GM19351 (cell line): ENCODE measurements around the gene CD96.
A peak's percentile ranks its signal among the peaks of the same experiment; 100 is the strongest.
"Not testable (repeated sequence)": the region's sequence is repeated elsewhere in the genome, so short reads cannot be mapped to it uniquely, and the experiment has no call there.

Source experiments
- ATAC-seq: cut with Tn5 transposase; IDR thresholded peaks from one replicate; pipeline ENCODE4 v1.9.1; 2021; ENCODE audit warnings: mild to moderate bottlenecking, moderate library complexity; ENCODE audit not compliant: unreplicated experiment

Gene CD96, protein sequence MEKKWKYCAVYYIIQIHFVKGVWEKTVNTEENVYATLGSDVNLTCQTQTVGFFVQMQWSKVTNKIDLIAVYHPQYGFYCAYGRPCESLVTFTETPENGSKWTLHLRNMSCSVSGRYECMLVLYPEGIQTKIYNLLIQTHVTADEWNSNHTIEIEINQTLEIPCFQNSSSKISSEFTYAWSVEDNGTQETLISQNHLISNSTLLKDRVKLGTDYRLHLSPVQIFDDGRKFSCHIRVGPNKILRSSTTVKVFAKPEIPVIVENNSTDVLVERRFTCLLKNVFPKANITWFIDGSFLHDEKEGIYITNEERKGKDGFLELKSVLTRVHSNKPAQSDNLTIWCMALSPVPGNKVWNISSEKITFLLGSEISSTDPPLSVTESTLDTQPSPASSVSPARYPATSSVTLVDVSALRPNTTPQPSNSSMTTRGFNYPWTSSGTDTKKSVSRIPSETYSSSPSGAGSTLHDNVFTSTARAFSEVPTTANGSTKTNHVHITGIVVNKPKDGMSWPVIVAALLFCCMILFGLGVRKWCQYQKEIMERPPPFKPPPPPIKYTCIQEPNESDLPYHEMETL

GRCh38 chr3:111541911-111542483 is at the start of gene CD96:
Gene CD96 (plus strand): TSS chr3:111542197. CDS start chr3:111542249, 52 bp downstream.
- peak; percentile 39 for ATAC-seq

- no peak for ATAC-seq
Observed at GRCh38 chr3:111493276-111493675, 48.7 kb upstream of the CD96 start.

- no peak for ATAC-seq
Observed at GRCh38 chr3:111496894-111497559, 45.0 kb upstream of the CD96 start.

GRCh38 chr3:111498022-111498421 is 44.0 kb upstream of the CD96 start:
- no peak for ATAC-seq

DNA sequence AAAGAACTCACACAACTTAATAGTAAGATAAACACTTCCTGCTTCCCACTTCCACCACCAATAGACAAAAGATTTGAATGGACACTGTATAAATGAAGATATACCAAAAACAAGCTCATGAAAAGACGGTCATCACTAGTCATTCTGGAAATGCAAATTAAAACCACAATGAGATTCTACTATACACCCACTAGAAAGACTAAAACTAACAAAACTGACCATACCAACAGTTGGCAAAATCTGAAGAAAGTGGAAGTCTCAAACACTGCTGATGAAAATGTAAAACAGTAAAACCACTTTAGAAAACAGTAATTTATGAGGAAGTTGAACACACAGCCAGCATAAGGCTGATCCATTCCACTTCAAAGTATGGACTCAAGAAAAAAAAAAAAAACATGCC is 35.6 kb upstream of the CD96 start:
- ATAC-seq: peak; percentile 91

GRCh38 chr3:111509308-111509707 is 32.7 kb upstream of the CD96 start:
- ATAC-seq: no peak

GRCh38 chr3:111517801-111518200 is 24.2 kb upstream of the CD96 start:
- no peak for ATAC-seq

DNA sequence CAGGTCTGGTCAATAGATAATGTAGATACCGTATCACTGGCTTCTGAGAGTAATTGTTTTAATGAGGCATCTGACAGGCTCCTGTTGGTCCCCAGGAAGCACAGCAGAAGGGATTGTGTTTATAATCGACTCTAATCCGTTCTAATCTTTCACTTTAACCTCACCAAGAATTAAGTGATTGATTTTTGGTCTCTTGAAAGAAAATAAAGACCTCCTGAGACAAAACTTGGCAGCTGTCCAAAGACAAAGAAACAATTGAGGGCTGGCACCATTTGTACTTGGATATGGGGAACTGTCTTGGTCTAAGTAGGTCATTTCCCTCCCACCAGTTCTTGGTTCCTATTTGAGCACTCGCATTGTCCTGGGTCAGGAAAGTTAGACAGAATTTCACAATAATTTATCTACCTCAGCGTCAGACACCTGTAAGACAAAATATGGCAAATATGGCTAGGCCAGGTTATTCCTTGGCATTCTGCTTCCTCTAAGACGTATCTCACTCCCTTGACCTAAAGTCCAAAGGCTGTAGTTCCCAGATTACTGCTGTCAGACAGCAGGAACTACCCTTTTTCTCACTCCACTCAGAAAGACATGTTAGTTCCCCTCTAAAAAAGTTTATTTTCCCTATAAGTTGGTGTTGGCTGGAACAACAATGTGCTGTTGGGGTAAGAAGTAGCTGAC is 22.7 kb upstream of the CD96 start:
- no peak for ATAC-seq

- ATAC-seq: no peak
Observed at GRCh38 chr3:111521891-111522290, 20.1 kb upstream of the CD96 start.

DNA sequence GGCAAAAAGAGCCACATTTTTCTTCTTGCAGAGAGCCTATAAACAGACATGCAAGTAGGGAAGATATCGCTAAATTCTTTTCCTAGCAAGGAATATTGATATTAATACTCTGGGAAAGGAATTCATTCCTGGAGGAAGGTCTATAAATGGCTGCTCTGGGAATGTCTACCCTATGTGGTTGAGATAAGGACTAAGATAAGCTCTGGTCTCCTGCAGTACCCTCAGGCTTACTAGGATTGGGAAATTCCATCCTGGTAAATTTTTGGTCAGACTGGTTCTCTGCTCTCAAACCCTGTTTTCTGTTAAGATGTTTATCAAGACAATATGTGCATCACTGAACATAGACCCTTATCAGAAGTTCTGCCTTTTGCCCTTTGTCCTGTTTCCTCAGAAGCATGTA is 17.5 kb upstream of the CD96 start:
- not testable (repeated sequence) for ATAC-seq

- no peak for ATAC-seq
Observed at GRCh38 chr3:111531446-111531845, 10.6 kb upstream of the CD96 start.

- ATAC-seq: no peak
Observed at GRCh38 chr3:111534701-111535100, 7.3 kb upstream of the CD96 start.

GRCh38 chr3:111538111-111538510 is 3.9 kb upstream of the CD96 start:
- no peak for ATAC-seq

GRCh38 chr3:111538681-111539083 is 3.3 kb upstream of the CD96 start:
- ATAC-seq: peak; percentile 26

DNA sequence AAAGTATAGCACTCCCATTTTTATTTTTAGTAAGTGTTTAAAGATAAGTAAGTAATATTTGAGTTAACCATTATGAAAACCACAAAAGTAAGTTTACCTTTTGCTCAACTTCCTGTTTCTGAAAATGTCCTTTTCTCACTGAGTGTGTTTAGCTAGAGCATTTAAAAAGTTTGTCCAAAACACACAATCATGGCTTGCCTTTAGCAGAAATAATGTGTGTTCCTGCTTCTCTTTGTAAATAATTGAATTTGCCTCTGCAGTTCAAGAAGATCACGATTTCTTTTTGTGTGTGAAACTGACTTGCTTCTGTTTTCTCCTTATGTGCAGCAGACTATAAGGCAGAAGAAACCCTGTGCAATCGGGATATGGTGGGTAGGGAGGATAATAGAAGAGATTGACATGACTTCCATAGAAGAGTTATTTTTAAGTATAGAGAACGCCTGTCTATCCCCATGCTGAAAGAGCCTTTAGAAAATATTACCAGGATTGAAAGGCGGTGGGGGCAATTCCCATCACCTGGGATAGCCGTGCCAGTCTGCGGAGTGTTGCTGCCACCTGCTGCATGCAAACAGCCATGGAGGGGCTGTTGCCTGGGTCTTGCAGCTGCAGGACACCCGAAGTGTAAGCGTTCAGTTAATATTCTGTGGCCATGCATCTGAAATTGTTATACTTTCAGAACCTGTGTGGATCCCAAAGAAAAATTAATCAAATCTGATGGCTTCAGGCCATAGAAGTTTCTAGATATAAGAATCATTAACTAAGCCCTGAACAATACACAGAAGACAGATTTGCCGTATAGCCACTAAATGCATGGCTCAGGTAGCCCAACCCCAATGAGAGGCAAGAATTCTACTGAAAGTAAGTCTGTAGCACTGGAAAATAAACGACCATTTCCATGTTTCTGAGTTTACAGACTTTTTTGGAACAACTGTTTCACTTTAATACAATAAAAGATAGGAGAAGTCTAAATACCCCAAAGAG is 2.4 kb upstream of the CD96 start:
- peak; percentile 62 for ATAC-seq

- no peak for ATAC-seq
Observed at GRCh38 chr3:111541391-111541790, 606 bp upstream of the CD96 start.

DNA sequence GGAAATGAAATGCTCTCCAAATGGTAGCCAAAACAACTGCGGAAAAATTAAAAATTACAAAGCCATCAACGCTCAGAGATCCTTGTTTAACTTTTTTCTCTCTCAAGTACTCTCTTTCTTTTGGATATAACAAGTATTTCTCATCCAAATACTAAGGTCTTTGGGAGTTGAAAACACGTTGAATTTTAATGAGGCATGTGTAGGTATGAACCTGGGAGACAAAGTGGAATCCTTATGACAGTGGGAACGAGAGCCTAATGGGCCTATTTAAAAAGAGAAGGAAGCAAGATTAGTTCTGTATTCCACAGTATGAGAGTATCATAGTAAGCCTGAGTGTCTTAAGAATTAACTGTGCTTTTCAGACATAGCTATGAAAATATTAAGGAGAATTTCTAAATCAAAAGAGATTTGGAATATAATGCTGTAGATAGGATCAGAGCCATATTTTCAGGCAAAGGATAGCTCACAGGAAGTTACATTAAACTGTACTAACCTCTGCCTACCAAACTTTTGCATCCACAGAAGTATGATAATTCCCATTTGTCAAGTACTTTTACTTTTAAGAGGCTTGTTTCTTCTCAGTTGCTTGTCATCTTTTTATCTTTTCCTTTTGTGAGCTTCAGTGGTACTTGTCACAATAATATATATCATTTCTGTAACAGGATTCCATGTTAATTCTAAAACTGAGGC is 759 bp downstream of the CD96 start:
- no peak for ATAC-seq

DNA sequence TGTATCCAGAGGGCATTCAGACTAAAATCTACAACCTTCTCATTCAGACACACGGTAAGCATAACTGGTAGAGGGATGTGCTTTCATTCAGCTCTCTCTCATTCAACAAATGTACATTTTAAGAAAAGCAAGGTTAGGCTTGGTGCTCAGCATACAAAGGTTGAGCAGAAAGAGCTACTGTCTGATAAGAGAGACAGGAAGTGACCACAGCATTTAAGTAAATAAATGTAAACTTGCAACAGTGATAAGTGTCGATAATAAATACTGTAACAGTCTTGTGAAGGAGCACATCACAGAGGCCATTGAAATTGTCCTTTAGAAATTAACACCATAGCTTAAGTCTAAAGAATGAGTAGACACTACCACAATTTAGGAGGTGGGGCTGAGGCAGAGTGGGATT is 3.4 kb downstream of the CD96 start:
- no peak for ATAC-seq

DNA sequence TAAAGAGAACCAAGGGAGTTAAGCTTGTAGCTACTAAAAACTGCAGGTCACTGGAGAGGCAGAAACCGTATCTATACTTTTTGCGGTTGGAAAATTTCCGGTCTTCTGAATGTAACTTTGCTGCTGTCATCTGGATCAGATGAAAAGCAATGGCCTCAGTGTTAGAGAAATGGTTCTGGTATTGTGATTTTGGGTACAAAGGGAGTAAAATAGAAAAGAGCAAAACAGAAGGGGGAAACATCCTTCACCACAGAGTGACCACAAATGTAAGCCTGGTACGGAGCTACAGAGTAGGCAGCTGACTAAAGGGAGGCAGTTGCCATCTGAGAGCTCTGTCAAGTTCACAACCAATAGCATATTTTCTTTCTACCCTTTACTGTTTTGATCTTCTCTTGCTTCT is 5.6 kb downstream of the CD96 start:
- peak; percentile 79 for ATAC-seq
